Stimulated activated CD8-positive, alpha-beta memory T cell treated with anti-CD3 and anti-CD28 coated beads, Interleukin-12 subunit alpha, Interleukin-12 subunit beta, amount 100 ng/mL, for 1 hour (primary cell): ENCODE measurements around the gene PCNX4.

Experiments
- DNase-seq: peaks from one replicate; pipeline ENCODE4 v3.0.0-alpha.2; 2020; ENCODE audit warnings: low read depth

The PCNX4 gene

GRCh38 chr14:60174352-60175254 is 82.9 kb downstream of the PCNX4 start:
- no peak for DNase-seq

DNA sequence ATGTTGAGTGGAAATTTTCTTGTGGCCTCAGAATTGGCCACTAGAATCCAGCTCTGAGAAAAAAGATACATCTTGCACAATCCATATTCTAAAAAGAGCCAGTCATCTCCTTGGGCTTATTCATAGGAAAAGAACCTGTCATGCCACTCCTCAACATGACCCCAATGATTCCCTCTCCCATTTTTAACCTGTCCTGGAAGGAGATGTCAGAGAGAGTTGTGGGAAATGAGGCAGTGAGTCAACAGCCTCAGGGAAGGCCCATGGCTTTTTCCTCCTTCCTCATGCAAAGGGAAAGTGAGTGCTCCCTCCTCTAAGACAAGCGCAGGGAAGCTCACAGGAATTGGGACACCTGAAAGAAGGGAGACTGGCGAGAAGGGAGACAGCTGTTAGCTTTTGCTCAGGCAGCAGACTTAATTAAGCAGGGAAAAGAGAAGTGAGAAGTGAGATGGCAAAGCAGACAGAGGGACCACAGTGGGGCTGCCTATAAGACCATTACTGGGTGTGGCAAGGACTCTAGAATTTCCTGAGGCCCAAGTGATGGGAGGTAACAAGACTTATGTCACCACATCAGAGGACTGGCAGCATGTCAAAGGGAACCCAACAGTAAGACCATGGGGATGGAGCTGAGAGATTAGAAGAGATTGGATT is 83.7 kb downstream of the PCNX4 start:
- no peak for DNase-seq

GRCh38 chr14:60178164-60178563 is 86.4 kb downstream of the PCNX4 start:
- no peak for DNase-seq

GRCh38 chr14:60178820-60179219 is 87.1 kb downstream of the PCNX4 start:
- DNase-seq: no peak

DNA sequence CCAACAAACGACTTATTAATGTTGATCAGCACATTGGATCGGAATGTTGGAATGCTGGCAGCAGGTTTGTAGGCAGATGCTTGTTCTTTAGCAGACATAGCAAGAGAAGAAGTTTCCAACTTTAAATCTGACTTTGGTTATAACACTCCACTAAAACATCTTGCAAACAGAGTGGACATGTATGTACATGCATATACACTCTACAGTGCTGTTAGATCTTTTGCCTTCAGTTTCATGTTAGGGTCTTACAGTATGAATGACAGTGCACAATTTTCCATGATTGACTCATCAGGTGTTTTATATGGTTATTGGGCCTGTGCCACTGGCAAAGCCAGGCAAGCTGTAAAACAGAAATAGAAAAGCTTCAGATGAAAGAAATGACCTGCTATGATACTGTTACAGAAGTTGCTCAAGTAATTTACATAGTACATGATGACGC is 87.7 kb downstream of the PCNX4 start:
- no peak for DNase-seq

GRCh38 chr14:60183138-60183537 is 91.4 kb downstream of the PCNX4 start:
- DNase-seq: no peak

DNA sequence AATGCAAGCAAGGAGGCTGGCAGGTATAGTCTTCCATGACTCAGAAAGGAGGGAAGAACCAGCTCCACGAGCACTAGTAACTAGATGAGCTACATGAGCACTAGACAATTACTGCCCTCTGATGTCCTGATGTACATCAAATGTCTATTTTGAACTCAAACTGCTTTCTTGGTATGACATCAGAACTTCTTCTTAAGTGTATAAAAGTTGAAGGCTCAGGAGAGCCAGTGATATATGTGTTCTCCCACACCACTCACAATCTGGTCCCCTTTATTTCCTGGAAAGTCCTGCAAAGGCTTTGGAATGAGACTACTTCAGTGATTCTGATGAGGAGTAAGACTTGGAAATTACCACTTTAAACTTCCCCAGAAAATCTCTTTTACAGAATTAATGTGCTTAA is 92.0 kb downstream of the PCNX4 start:
- DNase-seq: no peak

DNA sequence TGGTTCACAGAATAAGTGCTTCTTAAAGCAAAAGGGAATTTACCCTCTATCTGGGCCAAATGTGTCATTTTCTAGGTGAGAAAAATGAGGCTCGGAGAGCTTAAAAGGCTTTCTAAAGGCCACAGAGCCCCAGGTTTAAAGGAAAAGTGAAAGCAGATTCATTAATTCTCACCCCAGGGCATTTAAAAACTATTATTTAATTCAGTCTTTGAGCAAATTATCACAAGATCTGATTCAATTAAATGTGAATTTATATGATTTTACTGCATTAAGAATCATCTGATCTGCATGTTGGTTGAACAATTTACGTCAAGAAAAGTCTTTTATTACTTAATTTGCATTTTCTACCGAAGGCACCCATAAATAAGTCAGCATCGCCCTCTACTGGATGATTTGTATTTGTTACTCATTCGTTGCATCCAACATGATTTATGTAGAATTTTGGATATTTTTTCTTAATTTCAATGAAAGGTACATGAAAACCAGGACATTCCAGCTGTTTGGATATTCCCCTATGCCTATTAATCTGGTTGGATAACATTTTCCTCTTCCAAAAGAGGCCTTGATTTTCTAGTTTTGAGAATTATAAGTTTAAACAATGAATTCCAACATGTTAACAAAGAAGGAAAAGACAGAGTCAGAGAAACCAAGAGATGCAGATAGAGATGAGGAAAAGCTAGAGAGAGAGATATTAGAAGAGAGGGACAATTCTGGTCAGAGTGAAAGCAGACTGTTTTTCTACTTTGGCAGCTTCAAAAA is 92.6 kb downstream of the PCNX4 start:
- no peak for DNase-seq

DNA sequence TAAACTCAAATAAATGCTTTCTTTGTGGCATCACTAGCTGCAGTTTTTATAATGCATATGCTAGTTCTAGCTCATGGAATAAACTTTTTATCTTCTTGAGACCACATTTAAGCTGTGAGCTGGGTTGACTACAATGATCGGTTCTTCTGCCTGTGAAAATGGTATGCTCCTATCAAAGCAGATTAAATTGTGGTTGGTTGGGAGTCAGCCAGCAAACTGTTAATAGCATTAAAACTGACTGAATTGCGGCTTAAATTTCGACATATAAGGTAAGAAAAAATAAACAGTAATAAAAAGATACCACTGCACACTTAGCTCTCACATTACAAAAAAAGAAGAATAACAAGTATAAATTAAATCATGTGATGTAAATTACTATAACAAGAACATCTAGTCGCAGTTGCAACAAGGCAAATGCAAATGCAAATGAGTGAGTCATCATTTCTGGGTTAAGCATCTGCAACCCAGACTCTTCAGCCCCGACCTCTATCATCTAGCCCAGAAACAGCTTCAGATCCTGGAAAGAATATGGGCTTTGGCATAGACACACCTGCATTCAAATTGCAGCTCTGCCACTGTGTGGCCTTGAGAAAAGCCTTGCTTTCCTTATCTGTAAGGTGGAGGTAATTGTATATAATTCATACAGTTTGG is 93.3 kb downstream of the PCNX4 start:
- DNase-seq: no peak

DNA sequence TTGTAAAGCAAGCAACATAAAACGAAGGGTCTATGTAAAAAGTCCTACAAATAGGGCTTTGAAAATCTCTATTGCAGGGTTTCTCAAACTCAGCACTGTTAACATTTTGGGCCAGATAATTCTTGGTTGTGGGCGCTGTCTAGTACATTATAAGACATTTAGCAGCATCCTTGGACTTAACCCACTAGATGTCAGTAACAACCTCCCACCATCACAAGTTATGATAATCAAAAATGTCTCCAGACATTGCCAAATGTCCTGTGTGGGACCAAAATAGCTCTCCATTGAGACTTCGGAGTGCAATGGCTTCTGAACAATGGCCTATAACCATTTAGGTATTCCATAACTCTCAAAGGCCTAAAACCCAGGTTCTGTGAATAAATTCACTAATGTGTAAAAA is 96.4 kb downstream of the PCNX4 start:
- no peak for DNase-seq

DNA sequence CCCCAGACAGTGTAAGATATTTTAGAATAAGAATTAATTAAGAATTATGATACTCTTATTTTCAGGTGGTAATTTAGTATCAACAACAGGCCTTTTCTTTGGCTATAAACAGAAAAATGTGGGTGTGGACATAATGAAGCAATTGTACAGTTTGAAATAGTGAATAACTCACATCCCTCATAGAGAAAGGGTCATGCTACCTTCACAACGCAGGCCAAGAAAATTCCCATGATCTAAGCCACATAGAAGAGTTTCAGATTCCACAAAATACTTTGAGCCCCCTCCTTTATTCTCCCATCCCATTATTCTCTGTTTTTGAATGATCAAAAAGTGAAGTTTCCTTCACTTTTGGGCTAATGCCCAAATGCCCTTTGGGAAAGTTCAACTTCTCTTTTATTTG is 97.0 kb downstream of the PCNX4 start:
- DNase-seq: no peak

DNA sequence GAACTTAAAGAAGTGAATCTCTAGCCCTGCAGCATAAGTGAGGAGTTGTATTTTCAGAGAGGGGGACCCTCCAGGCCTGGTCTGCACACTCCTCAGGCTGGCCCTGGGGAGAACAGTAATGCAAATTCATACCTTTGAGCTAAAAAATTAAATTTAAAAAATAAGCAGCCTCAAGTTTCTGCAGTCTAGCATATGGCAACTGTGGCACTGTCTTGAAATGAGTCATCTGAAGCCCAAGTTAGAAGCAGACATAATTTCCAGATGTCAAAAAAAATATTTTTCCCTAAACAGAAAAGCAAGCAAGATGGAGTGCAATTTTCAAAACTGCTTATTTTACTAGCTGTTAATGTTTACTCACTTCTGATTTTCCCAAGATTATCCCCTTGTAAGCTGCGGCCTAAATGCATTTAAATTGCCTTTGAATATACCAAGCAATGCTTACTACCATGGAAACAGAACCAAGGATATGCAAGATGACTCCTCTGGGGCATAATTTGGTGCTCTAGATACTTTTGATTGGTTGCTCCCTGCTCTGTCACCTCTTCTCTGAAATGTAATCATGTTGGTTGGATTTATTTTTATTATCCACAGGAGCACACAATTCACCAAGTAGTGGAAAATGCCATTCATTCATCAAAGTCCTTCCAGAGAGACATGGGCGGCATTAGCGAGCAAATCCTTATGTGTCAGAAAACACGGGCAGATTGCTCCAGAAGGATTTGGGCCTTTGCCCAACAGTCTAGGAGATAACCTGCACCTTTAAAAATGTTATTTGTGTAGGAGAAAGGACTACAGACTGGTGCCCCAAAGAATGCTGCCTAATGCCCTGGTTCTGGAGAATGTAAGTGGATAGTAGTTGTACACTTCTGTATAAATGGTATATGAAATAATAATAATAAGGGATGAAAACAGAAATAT is 98.5 kb downstream of the PCNX4 start:
- DNase-seq: no peak

DNA sequence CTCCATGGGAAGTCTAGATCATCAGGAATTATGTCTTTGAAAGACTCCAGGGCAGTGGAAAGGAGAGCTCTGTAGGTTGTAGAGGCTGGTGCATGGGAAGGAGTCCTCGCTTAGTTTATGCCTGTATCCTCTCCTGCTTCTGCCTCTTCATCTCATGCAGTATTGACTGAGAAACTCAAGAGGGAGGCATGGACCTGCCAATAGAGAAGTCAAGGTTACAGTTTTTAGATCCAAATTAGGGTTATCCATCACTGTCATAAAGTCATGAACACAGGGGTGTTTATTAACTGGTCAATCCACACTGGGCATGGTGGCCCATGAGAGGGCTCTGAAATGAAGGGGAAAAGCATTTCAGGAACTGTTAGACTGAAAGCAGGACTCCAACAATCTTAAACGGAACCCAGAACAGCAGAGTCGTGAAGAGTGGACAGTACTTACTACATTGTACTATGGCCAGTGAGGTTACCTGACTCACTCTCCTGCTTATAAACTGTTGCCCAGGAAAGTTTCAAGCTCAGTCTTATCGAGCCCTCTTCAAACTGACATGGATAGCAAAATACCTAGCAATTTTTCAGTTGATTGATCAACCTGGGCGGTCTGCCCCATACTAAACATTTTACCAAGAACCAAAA is 103.6 kb downstream of the PCNX4 start:
- DNase-seq: no peak

DNA sequence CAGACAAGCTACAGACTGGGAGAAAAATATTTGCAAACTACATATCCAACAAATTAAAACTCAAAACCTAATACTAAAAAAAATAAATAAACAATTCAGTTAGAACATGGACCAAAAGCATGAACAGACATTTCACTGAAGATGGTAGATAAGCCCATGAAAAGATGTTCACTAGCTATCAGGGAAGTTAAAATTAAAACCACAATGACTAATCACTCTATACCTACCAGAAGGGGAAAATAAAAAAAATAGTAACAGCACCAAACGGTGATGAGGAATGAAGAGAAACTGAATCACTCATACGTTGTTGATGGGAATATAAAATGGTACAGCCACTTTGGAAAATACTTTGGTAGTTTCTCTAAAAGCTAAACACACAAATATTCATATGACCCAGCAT is 104.6 kb downstream of the PCNX4 start:
- no peak for DNase-seq

DNA sequence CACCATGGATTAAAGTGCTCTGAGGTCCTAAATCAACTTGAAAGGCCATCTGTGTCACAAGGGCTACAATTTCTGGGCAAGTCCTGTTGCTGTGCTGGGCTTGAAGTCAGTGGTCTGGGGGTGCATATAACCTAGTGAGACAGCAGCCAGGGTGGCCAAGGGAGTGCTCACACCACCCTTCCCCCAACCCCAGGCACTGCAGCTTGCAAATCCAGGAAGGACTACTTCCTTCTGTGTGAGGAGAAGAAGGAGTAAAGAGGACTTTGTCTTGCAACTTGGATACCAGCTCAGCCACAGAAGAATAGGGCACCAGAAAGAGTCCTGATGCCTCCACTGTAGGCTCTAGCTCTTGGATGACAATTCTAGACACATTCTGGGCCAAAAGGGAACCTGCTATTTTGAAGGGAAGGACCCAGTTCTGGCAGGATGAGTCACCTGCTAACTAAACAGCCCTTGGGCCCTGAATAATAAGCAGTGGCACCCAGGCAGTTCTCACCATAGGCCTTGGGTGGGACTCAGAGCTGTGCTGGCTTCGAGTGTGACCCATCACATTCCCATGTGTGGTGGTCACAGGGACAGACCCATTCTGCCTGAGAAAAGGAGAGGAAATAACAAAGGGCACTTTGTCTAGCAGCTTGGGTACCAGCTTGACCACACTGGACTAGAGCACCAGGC is 106.0 kb downstream of the PCNX4 start:
- no peak for DNase-seq

DNA sequence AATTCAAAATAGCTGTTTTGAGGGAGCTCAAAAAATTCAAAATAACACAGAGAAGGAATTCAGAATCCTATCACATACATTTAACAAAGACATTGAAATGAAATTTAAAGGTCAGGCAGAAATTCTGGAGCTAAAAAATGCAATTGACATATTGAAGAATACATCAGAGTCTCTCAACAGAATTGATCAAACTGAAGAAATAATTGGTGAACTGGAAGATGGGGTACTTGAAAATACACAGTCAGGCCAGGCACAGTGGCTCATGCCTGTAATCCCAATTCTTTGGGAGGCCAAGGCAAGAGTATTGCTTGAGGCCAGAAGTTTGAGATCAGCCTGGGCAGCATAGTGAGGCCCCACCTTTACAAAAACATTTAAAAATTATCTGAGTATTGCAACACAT is 107.6 kb downstream of the PCNX4 start:
- DNase-seq: no peak

GRCh38 chr14:60204104-60204842 is 112.5 kb downstream of the PCNX4 start:
- no peak for DNase-seq

GRCh38 chr14:60204843-60205774 is 113.4 kb downstream of the PCNX4 start:
- DNase-seq: no peak
